Mesothelial cell of epicardium (in vitro differentiated cells): ENCODE data around the gene TMEM109. TPM values are rescaled to one million over a fixed set of nuclear protein-coding genes. Genes with fewer than 3 reads are reported as not detected.

Source experiments
- DNase-seq, 2 experiments: peaks; one replicate each; pipeline ENCODE4 v3.0.0; 2021; ENCODE audit warnings: low spot score in 2 of 2; ENCODE audit not compliant: unreplicated experiment in 2 of 2
- H3K27ac Mint-ChIP-seq: 2 replicates; pipeline ENCODE4 v1.8.0; 2021; ENCODE audit warnings: mixed read lengths
- H3K27me3 Mint-ChIP-seq: 2 replicates; pipeline ENCODE4 v1.8.0; 2021; ENCODE audit warnings: low read depth, mixed read lengths
- H3K36me3 Mint-ChIP-seq: 2 replicates; pipeline ENCODE4 v1.8.0; 2021; ENCODE audit warnings: mixed read lengths
- H3K4me1 Mint-ChIP-seq: 2 replicates; pipeline ENCODE4 v1.8.0; 2021; ENCODE audit warnings: mixed read lengths
- H3K4me3 Mint-ChIP-seq: 2 replicates; pipeline ENCODE4 v1.8.0; 2021; ENCODE audit warnings: mild to moderate bottlenecking, moderate library complexity, mixed read lengths
- H3K9me3 Mint-ChIP-seq: 2 replicates; pipeline ENCODE4 v1.8.0; 2021; ENCODE audit warnings: mixed read lengths
- CTCF ChIP-seq: fragments of 200-600 bp; sonication (generic); IDR thresholded peaks from one replicate; pipeline ENCODE4 v1.5.0; 2021; ENCODE audit warnings: antibody characterized with exemption; ENCODE audit not compliant: unreplicated experiment
- total RNA-seq: library from RNA; stranded (reverse); gene quantifications from 3 replicates; pipeline ENCODE4 v1.2.1, GENCODE V29; 2021

TMEM109 gene
- total RNA-seq, 1 donor from 2014 or later, result 56.8 TPM

DNA sequence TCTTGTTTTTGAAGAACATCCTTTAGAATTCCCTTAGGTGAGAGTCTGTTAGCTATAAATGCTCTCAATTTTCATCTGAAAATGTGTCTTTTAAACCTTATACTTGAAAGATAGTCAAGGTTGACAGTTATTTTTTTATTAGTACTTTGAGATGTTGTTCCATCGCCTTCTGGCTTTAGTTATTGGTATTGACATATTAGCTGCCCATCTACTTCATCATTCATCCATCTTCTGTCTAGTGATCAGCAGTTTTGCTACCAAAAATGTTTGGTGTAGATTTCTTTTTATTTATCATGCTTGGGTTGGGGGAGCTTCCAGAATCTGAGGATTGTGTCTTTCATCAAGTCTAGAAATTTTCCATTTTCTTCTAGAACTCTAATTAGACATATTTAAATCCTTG is 54.3 kb downstream of the TMEM109 start:
- Mint-ChIP-seq H3K27me3 (peaks cover 8% of the 10 kb centered on the region), H3K36me3 (peaks cover 2% of the 10 kb centered on the region), H3K27ac (no peak overlapping the region), H3K4me1 (no peaks in the 10 kb centered on the region), H3K9me3 (peaks cover 15% of the 10 kb centered on the region), H3K4me3 (no peak overlapping the region)
- TF ChIP-seq CTCF, result no peak
- DNase-seq, result no peak

- peak; percentile 66 for TF ChIP-seq CTCF
- Mint-ChIP-seq H3K27me3 (peaks cover 8% of the 10 kb centered on the region), H3K9me3 (peaks cover 15% of the 10 kb centered on the region), H3K27ac (no peak overlapping the region), H3K4me1 (no peaks in the 10 kb centered on the region), H3K36me3 (peaks cover 2% of the 10 kb centered on the region), H3K4me3 (no peak overlapping the region)
- peak in 1 of 2 experiments; percentile 58 for DNase-seq
These were observed 56.4 kb downstream of the TMEM109 start for GRCh38 chr11:60970369-60970774.

DNA sequence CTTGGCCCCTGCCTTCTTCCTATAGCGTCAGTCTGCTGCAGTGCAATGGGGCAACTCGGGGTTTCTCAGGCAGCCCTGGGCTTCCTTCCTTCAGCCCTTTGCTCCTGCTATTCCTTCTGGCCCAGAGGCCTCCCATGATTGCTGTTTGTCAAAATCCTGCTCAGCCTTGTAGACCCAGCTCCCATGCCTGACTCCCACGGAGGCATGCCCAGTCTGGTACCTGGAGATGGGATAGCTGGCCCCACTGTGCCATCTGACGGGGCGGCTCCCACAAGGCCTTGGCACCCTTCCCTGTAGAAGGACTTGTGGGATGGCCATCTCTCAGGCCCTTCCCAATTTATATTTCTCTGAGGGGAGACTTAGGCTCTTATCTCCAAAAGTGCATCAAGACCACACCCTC is 56.9 kb downstream of the TMEM109 start:
- Mint-ChIP-seq H3K27ac (no peak overlapping the region), H3K4me3 (no peak overlapping the region), H3K27me3 (peaks cover 7% of the 10 kb centered on the region), H3K9me3 (peaks cover 15% of the 10 kb centered on the region), H3K4me1 (no peaks in the 10 kb centered on the region), H3K36me3 (peaks cover 2% of the 10 kb centered on the region)
- DNase-seq, result no peak
- TF ChIP-seq CTCF, result no peak

- TF ChIP-seq CTCF, result no peak
- peaks cover 7% of the 10 kb centered on the region for H3K27me3 Mint-ChIP-seq
- H3K36me3 Mint-ChIP-seq, result peaks cover 2% of the 10 kb centered on the region
- no peak for DNase-seq
- H3K4me1 Mint-ChIP-seq, result no peaks in the 10 kb centered on the region
- peaks cover 15% of the 10 kb centered on the region for H3K9me3 Mint-ChIP-seq
- no peak within 1 kb of the TSS for H3K27ac Mint-ChIP-seq
- no peak within 1 kb of the TSS for H3K4me3 Mint-ChIP-seq
These were observed 57.6 kb downstream of the TMEM109 start, which contains the start of gene CD6 for GRCh38 chr11:60971520-60971919. Gene CD6 (plus strand): TSS chr11:60971680. CDS start chr11:60971866, 186 bp downstream.

DNA sequence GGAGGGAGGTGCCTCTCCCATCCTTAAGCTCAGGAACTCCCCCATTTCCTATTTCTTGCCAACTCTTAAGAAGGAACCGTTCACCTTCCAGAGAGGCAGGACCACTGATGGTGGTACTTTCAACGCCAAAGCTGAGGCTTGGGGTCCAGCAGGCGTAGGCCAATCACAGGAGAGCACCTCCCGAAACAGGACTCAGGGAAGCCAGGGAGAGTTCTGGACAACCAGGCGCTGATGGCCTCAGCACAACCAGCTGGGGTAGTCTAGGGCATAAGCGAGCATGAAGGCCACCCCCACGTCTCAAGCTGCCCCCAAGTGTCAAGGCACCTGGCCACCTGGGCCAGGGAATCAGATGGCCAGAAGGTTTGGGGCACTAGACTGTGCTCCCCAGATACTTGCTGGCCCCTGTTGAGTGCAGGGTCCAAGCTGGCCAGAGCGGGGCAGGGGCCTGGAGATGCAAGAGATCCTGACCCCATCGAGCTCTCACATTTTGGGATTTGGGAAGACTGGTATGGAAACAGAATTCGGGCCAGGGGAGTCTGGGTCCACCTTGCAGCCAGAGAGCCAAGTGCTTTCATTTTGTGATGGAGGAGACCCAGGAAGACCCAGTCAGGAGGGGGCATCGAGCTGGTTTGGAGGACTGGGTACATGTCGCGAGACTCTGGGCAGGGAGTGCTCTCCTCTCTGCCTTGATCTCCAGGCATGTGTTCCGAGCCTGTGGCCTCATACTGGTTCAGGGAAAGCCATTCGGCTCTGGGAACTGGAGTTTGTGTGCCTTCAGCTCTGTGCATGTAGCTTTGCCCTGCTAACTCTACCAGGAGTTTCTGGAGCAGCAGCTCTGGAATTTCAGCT is 58.4 kb downstream of the TMEM109 start:
- TF ChIP-seq CTCF, result no peak
- H3K36me3 Mint-ChIP-seq, result peaks cover 2% of the 10 kb centered on the region
- H3K4me3 Mint-ChIP-seq, result no peak overlapping the region
- peaks cover 4% of the 10 kb centered on the region for H3K4me1 Mint-ChIP-seq
- no peak for DNase-seq
- H3K27ac Mint-ChIP-seq, result no peak overlapping the region
- H3K9me3 Mint-ChIP-seq, result peaks cover 14% of the 10 kb centered on the region
- peaks cover 6% of the 10 kb centered on the region for H3K27me3 Mint-ChIP-seq

Other genes with a start within 250 kb of the TMEM109 start
- not detected in 3 replicates for gene MS4A8, start 214.5 kb upstream of the TMEM109 start, total RNA-seq
- gene MS4A18, start 189.4 kb upstream of the TMEM109 start, total RNA-seq, result not detected in 3 replicates
- gene MS4A15, start 157.3 kb upstream of the TMEM109 start, total RNA-seq, result 0.13 to 0.42 TPM (median 0.18 TPM) in 3 replicates
- gene MS4A10, start 128.8 kb upstream of the TMEM109 start, total RNA-seq, result not detected in 3 replicates
- gene CCDC86, start 72.0 kb upstream of the TMEM109 start, total RNA-seq, result 22.5 to 23.2 TPM (median 22.6 TPM) in 3 replicates
- gene PTGDR2, start 58.2 kb upstream of the TMEM109 start, total RNA-seq, result 0.60 to 0.75 TPM (median 0.71 TPM) in 3 replicates
- gene ZP1, start 46.6 kb upstream of the TMEM109 start, total RNA-seq, result 0.16 to 0.31 TPM in 2 of 3 replicates, not detected in the other
- gene PRPF19, start 7.6 kb upstream of the TMEM109 start, total RNA-seq, result 96.3 to 100 TPM (median 97.6 TPM) in 3 replicates
- 182 to 197 TPM (median 193 TPM) in 3 replicates for gene TMEM132A, start 10.3 kb downstream of the TMEM109 start, total RNA-seq
- gene SLC15A3, start 38.0 kb downstream of the TMEM109 start, total RNA-seq, result 5.0 to 7.4 TPM (median 5.2 TPM) in 3 replicates
- gene CD6, start 57.5 kb downstream of the TMEM109 start, total RNA-seq, result 0.27 to 0.31 TPM in 2 of 3 replicates, not detected in the other
- not detected in 3 replicates for gene CD5, start 188.3 kb downstream of the TMEM109 start, total RNA-seq
- gene VPS37C, start 247.3 kb downstream of the TMEM109 start, total RNA-seq, result 24.8 to 29.1 TPM (median 26.5 TPM) in 3 replicates